Measurements from ENCODE around the gene KRT20. TPM values are rescaled to one million over a fixed set of nuclear protein-coding genes. Genes with fewer than 3 reads are reported as not detected.
A peak's percentile ranks its signal among the peaks of the same experiment; 100 is the strongest.

Gene KRT20
- total RNA-seq, 2 experiments from 2014 or later: not detected

GRCh38 chr17:40866838-40867237 is 18.2 kb downstream of the KRT20 start, which contains the start of gene KRT12:
KRT12 (minus strand) TSS chr17:40867223; CDS start chr17:40867186, 37 bp downstream.
- no peak within 1 kb of the TSS for H3K27ac ChIP-seq (ENCODE audit: low read depth, low read length, poor library complexity, severe bottlenecking)
- no peak within 1 kb of the TSS for H2AFZ ChIP-seq (ENCODE audit: low read length)
- no TSS peak for BruUV-seq (replicated peaks)

GRCh38 chr17:40864661-40865390 is 20.2 kb downstream of the KRT20 start:
- intact Hi-C loops (cut with micrococcal nuclease; ENCODE audit: unreplicated experiment): no loop called here
- CTCF ChIA-PET (ENCODE audit: unreplicated experiment): no interaction called here
- Histone ChIP-seq H3K79me2 (ENCODE audit: insufficient read depth, low read depth, low read length) (no peaks in the 10 kb centered on the region), H3K4me1 (ENCODE audit: insufficient read depth, low read length, poor library complexity, severe bottlenecking) (no peaks in the 10 kb centered on the region), H2AFZ (ENCODE audit: low read length) (no peak overlapping the region), H3K9me2 (ENCODE audit: insufficient read depth, low read length) (no peaks in the 10 kb centered on the region), H3K9me3 (ENCODE audit: low read length) (no peaks in the 10 kb centered on the region), H3K27ac (ENCODE audit: low read depth, low read length, poor library complexity, severe bottlenecking) (no peak overlapping the region), H4K20me1 (ENCODE audit: insufficient read depth, low read length) (no peaks in the 10 kb centered on the region), H3K4me2 (ENCODE audit: low read length) (no peak overlapping the region), H3K36me3 (ENCODE audit: insufficient read depth, low read length) (no peaks in the 10 kb centered on the region), H3K4me3 (ENCODE audit: low read depth, low read length, poor library complexity, severe bottlenecking) (no peak overlapping the region)
- POLR2A ChIA-PET: no interaction called here
- no TSS peak for BruUV-seq (replicated peaks)
- DNase-seq (ENCODE audit: low spot score): no peak
- TF ChIP-seq EZH2phosphoT487 (IDR thresholded peaks at IDR 0.05; ENCODE audit: borderline replicate concordance, low read depth, low read length) (no peak), CTCF (conservative IDR thresholded peaks at IDR 0.05; ENCODE audit: low read length) (no peak)

More at GRCh38 chr17:40866838-40867237, 18.2 kb downstream of the KRT20 start, which contains the start of gene KRT12:
- intact Hi-C loops (cut with micrococcal nuclease; ENCODE audit: unreplicated experiment): no loop called here
- Histone ChIP-seq H3K9me2 (ENCODE audit: insufficient read depth, low read length) (no peaks in the 10 kb centered on the region), H3K4me2 (ENCODE audit: low read length) (no peak within 1 kb of the TSS), H3K9me3 (ENCODE audit: low read length) (no peaks in the 10 kb centered on the region), H3K36me3 (ENCODE audit: insufficient read depth, low read length) (no peaks in the 10 kb centered on the region), H3K79me2 (ENCODE audit: insufficient read depth, low read depth, low read length) (no peaks in the 10 kb centered on the region), H4K20me1 (ENCODE audit: insufficient read depth, low read length) (no peaks in the 10 kb centered on the region), H3K4me3 (ENCODE audit: low read depth, low read length, poor library complexity, severe bottlenecking) (no peak within 1 kb of the TSS), H3K4me1 (ENCODE audit: insufficient read depth, low read length, poor library complexity, severe bottlenecking) (no peaks in the 10 kb centered on the region)
- no peak for DNase-seq (ENCODE audit: low spot score)
- CTCF ChIA-PET (ENCODE audit: unreplicated experiment): no interaction called here
- POLR2A ChIA-PET: no interaction called here
- TF ChIP-seq CTCF (conservative IDR thresholded peaks at IDR 0.05; ENCODE audit: low read length) (no peak), EZH2phosphoT487 (IDR thresholded peaks at IDR 0.05; ENCODE audit: borderline replicate concordance, low read depth, low read length) (no peak)

GRCh38 chr17:40862985-40863733 is 21.9 kb downstream of the KRT20 start:
- H3K36me3 ChIP-seq (ENCODE audit: insufficient read depth, low read length): no peaks in the 10 kb centered on the region
- H3K79me2 ChIP-seq (ENCODE audit: insufficient read depth, low read depth, low read length): no peaks in the 10 kb centered on the region
- POLR2A ChIA-PET: no interaction called here
- H3K4me3 ChIP-seq (ENCODE audit: low read depth, low read length, poor library complexity, severe bottlenecking): no peak overlapping the region
- CTCF ChIA-PET (ENCODE audit: unreplicated experiment): no interaction called here
- no peak overlapping the region for H3K4me2 ChIP-seq (ENCODE audit: low read length)
- no peak overlapping the region for H3K27ac ChIP-seq (ENCODE audit: low read depth, low read length, poor library complexity, severe bottlenecking)
- peak; percentile 54; the same call in 1 of the 2 replicates for TF ChIP-seq CTCF (conservative IDR thresholded peaks at IDR 0.05; ENCODE audit: low read length)
- TF ChIP-seq EZH2phosphoT487 (IDR thresholded peaks at IDR 0.05; ENCODE audit: borderline replicate concordance, low read depth, low read length): no peak
- H4K20me1 ChIP-seq (ENCODE audit: insufficient read depth, low read length): no peaks in the 10 kb centered on the region
- H3K4me1 ChIP-seq (ENCODE audit: insufficient read depth, low read length, poor library complexity, severe bottlenecking): no peaks in the 10 kb centered on the region
- no peak overlapping the region for H2AFZ ChIP-seq (ENCODE audit: low read length)
- H3K9me3 ChIP-seq (ENCODE audit: low read length): no peaks in the 10 kb centered on the region
- BruUV-seq (replicated peaks): no TSS peak
- H3K9me2 ChIP-seq (ENCODE audit: insufficient read depth, low read length): no peaks in the 10 kb centered on the region
- intact Hi-C loops (cut with micrococcal nuclease; ENCODE audit: unreplicated experiment): no loop called here
- peak; percentile 8 for DNase-seq (ENCODE audit: low spot score)
